ENCODE measurements around the gene ZFHX2. TPM values are rescaled to one million over a fixed set of nuclear protein-coding genes. Genes with fewer than 3 reads are reported as not detected.
"Not testable (repeated sequence)": the region's sequence is repeated elsewhere in the genome, so short reads cannot be mapped to it uniquely, and the experiment has no call there.

Gene ZFHX2
- under 1 TPM; 0.35 to 0.36 TPM for total RNA-seq
- polyA plus RNA-seq = not detected

GRCh38 chr14:23551266-23552028 lies at the start of gene ZFHX2:
TSS of gene ZFHX2 (minus strand) at chr14:23551765. CDS start at chr14:23535325, 16,440 bp downstream.
- peak within 1 kb of the TSS in 6 of 7 donors; percentile 66 to 91 (median 82) for H3K27ac Mint-ChIP-seq
- H3K4me3 Mint-ChIP-seq = peak within 1 kb of the TSS in 3 of 8 donors; percentile 21 to 88 (median 78)
- peak within 1 kb of the TSS; percentile 39 for H3K27ac ChIP-seq (ENCODE audit: low read depth, low read length)

DNA sequence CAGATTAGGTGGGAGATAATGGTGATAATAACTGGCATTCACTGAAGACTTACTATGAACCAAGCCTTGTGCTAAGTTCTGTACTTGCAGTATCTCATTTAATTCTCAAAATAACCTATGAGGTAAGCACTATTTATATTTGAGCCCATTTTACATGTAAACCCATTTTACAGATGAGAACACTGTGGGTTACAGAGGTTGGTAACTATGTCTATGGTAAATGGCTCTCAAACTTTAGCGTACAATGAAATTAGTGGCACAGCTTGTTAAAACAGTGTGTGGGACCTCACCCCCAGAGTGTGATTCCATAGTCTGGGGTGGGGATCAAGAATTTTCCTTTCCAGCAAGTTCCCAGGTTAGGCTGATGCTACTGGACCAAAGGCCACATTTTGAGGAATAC lies 49.2 kb upstream of the ZFHX2 start:
- Mint-ChIP-seq H3K4me1 (peaks cover 0 to 4% (median 2%) of the 10 kb centered on the region in 4 donors), H3K27ac (no peak overlapping the region), H3K9me3 (peaks cover 0 to 15% (median 4%) of the 10 kb centered on the region in 8 donors), H3K4me3 (no peak overlapping the region), H3K36me3 (peaks cover 0 to 11% of the 10 kb centered on the region in 2 donors), H3K27me3 (no peaks in the 10 kb centered on the region)
- no peak for DNase-seq
- Histone ChIP-seq H3K27ac (ENCODE audit: low read depth, low read length) (no peak overlapping the region), H3K36me3 (ENCODE audit: insufficient read depth, low read length) (no peaks in the 10 kb centered on the region), H3K9me3 (ENCODE audit: control insufficient read depth in 1 of 2, low read length in 2 of 2) (no peaks in the 10 kb centered on the region), H3K4me3 (ENCODE audit: low read length in 2 of 2) (no peak overlapping the region), H3K27me3 (ENCODE audit: insufficient read depth, low read length) (no peaks in the 10 kb centered on the region), H3K4me1 (ENCODE audit: insufficient read depth, low read length) (no peaks in the 10 kb centered on the region)
- ChIA-PET POLR2A (ENCODE audit: partially characterized antibody) (no interaction called here), CTCF (ENCODE audit: partially characterized antibody) (interaction anchor here (1.0 to 3.0 kb wide), 4 partner anchors 10 to 310 kb away, joined by 3 to 10 read pairs (median 8); no protein-coding TSS in a partner anchor)
- intact Hi-C loops (cut with micrococcal nuclease) = no loop called here

More at GRCh38 chr14:23551266-23552028, at the start of gene ZFHX2:
- H3K27me3 Mint-ChIP-seq = peaks cover 0 to 2% of the 10 kb centered on the region in 2 donors
- Histone ChIP-seq H3K9me3 (ENCODE audit: control insufficient read depth in 1 of 2, low read length in 2 of 2) (no peaks in the 10 kb centered on the region), H3K36me3 (ENCODE audit: insufficient read depth, low read length) (no peaks in the 10 kb centered on the region), H3K4me3 (ENCODE audit: low read length in 2 of 2) (peak within 1 kb of the TSS; percentile 23 to 71), H3K4me1 (ENCODE audit: insufficient read depth, low read length) (peaks cover 20% of the 10 kb centered on the region), H3K27me3 (ENCODE audit: insufficient read depth, low read length) (no peaks in the 10 kb centered on the region)
- H3K36me3 Mint-ChIP-seq = peaks cover 0 to 3% of the 10 kb centered on the region in 2 donors
- DNase-seq = peak; percentile 55 to 86 (median 64)
- intact Hi-C loops (cut with micrococcal nuclease) = loop anchor here (1.0 to 10.0 kb wide), 2 partner anchors 250 to 457 kb away; partner anchors contain the start of genes ACIN1 and C14orf119
- ChIA-PET POLR2A (ENCODE audit: partially characterized antibody) (interaction anchor here (1.2 to 1.4 kb wide), 2 partner anchors 12 to 16 kb away, joined by 5 to 9 read pairs; partner anchors contain the start of gene AP1G2), CTCF (ENCODE audit: partially characterized antibody) (interaction anchor here (1.2 to 2.8 kb wide), 2 partner anchors 8 to 12 kb away, joined by 6 to 15 read pairs; no protein-coding TSS in a partner anchor)
- no peaks in the 10 kb centered on the region for H3K9me3 Mint-ChIP-seq
- H3K4me1 Mint-ChIP-seq = peaks cover 5 to 25% (median 13%) of the 10 kb centered on the region in 4 donors

DNA sequence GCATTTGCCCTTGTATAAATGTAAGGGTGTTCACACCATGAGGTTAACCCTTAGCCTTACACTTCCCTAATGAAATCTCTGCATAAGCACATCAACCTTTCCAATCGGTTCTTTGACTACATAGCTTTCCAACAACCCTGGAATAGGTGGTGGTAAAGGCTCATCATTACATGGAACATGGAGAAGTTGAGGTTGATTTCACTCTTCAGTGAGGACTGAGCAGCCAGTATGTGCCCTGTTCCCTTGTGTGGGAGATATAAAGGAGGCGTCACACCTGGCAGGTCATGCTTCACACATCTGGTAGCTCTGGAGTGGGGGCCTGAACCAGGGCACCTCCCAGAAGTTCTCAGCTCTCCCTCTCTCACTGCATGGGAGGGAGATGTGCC lies 48.8 kb upstream of the ZFHX2 start:
- Histone ChIP-seq H3K4me3 (ENCODE audit: low read length in 2 of 2) (no peak overlapping the region), H3K9me3 (ENCODE audit: control insufficient read depth in 1 of 2, low read length in 2 of 2) (no peaks in the 10 kb centered on the region), H3K27ac (ENCODE audit: low read depth, low read length) (no peak overlapping the region), H3K4me1 (ENCODE audit: insufficient read depth, low read length) (no peaks in the 10 kb centered on the region), H3K36me3 (ENCODE audit: insufficient read depth, low read length) (no peaks in the 10 kb centered on the region), H3K27me3 (ENCODE audit: insufficient read depth, low read length) (no peaks in the 10 kb centered on the region)
- Mint-ChIP-seq H3K27ac (peak overlapping the region in 1 of 7 donors; percentile 14), H3K4me1 (no peaks in the 10 kb centered on the region), H3K9me3 (peaks cover 0 to 15% (median 4%) of the 10 kb centered on the region in 8 donors), H3K4me3 (no peak overlapping the region), H3K36me3 (peaks cover 0 to 11% of the 10 kb centered on the region in 2 donors), H3K27me3 (no peaks in the 10 kb centered on the region)
- intact Hi-C loops (cut with micrococcal nuclease) = no loop called here
- DNase-seq = no peak
- ChIA-PET POLR2A (ENCODE audit: partially characterized antibody) (no interaction called here), CTCF (ENCODE audit: partially characterized antibody) (interaction anchor here (2.5 to 3.0 kb wide), 3 partner anchors 11 to 32 kb away, joined by 7 to 10 read pairs (median 9); no protein-coding TSS in a partner anchor)

DNA sequence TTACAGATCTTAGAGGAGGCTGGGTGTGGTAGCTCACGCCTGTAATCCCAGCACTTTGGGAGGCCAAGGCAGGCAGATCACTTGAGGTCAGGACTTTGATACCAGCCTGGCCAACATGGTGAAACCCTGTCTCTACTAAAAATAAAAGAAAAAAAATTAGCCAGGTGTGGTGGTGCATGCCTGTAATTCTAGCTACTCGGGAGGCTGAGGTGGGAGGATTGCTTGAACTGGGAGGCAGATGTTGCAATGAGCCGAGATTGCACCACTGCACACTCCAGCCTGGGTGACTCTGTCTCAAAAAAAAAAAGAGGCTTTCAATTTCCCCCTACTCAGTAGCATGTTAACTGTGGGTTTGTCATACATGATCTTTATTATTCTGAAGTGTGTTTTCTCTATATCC lies 42.6 kb upstream of the ZFHX2 start:
- H3K27me3 ChIP-seq (ENCODE audit: insufficient read depth, low read length); H3K36me3 ChIP-seq (ENCODE audit: insufficient read depth, low read length); H3K4me3 Mint-ChIP-seq; POLR2A ChIA-PET (ENCODE audit: partially characterized antibody); H3K4me1 Mint-ChIP-seq; CTCF ChIA-PET (ENCODE audit: partially characterized antibody); intact Hi-C loops (cut with micrococcal nuclease); H3K27me3 Mint-ChIP-seq; H3K9me3 Mint-ChIP-seq; H3K36me3 Mint-ChIP-seq; H3K27ac Mint-ChIP-seq; H3K9me3 ChIP-seq (ENCODE audit: control insufficient read depth in 1 of 2, low read length in 2 of 2); DNase-seq; H3K4me3 ChIP-seq (ENCODE audit: low read length in 2 of 2); H3K27ac ChIP-seq (ENCODE audit: low read depth, low read length); H3K4me1 ChIP-seq (ENCODE audit: insufficient read depth, low read length): not testable (repeated sequence)

GRCh38 chr14:23590198-23590597 lies 38.6 kb upstream of the ZFHX2 start:
- H3K4me1 ChIP-seq (ENCODE audit: insufficient read depth, low read length) = peaks cover 4% of the 10 kb centered on the region
- Mint-ChIP-seq H3K4me1 (peaks cover 4 to 11% (median 6%) of the 10 kb centered on the region in 4 donors), H3K9me3 (no peaks in the 10 kb centered on the region), H3K27ac (peak overlapping the region in 1 of 7 donors; percentile 24), H3K36me3 (no peaks in the 10 kb centered on the region), H3K4me3 (no peak overlapping the region), H3K27me3 (peaks cover 7 to 15% of the 10 kb centered on the region in 2 donors)
- no peaks in the 10 kb centered on the region for H3K27me3 ChIP-seq (ENCODE audit: insufficient read depth, low read length)
- no peak for DNase-seq
- ChIA-PET CTCF (ENCODE audit: partially characterized antibody) (interaction anchor here (0.7 to 4.6 kb wide), 9 partner anchors 9 to 363 kb away, joined by 3 to 73 read pairs (median 20); partner anchors contain the start of gene DHRS4), POLR2A (ENCODE audit: partially characterized antibody) (no interaction called here)
- H3K9me3 ChIP-seq (ENCODE audit: control insufficient read depth in 1 of 2, low read length in 2 of 2) = no peaks in the 10 kb centered on the region
- intact Hi-C loops (cut with micrococcal nuclease) = no loop called here
- H3K4me3 ChIP-seq (ENCODE audit: low read length in 2 of 2) = no peak overlapping the region
- H3K36me3 ChIP-seq (ENCODE audit: insufficient read depth, low read length) = no peaks in the 10 kb centered on the region
- no peak overlapping the region for H3K27ac ChIP-seq (ENCODE audit: low read depth, low read length)

GRCh38 chr14:23589606-23590005 lies 38.0 kb upstream of the ZFHX2 start:
- no peak overlapping the region for H3K4me3 ChIP-seq (ENCODE audit: low read length in 2 of 2)
- POLR2A ChIA-PET (ENCODE audit: partially characterized antibody) = interaction anchor here (1.0 to 1.1 kb wide), 2 partner anchors 21 to 364 kb away, joined by 3 to 4 read pairs; partner anchors contain the start of gene DHRS4
- no peak for DNase-seq
- Mint-ChIP-seq H3K4me3 (no peak overlapping the region), H3K27ac (peak overlapping the region in 1 of 7 donors; percentile 25), H3K4me1 (peaks cover 4 to 11% (median 6%) of the 10 kb centered on the region in 4 donors), H3K36me3 (no peaks in the 10 kb centered on the region), H3K9me3 (no peaks in the 10 kb centered on the region), H3K27me3 (peaks cover 7 to 15% of the 10 kb centered on the region in 2 donors)
- intact Hi-C loops (cut with micrococcal nuclease) = loop anchor here (1.0 kb wide), 4 partner anchors 43 to 365 kb away; no protein-coding TSS in a partner anchor
- CTCF ChIA-PET (ENCODE audit: partially characterized antibody) = interaction anchor here (0.6 to 4.6 kb wide), 28 partner anchors 8 to 364 kb away, joined by 3 to 73 read pairs (median 5); partner anchors contain the start of gene DHRS4
- no peak overlapping the region for H3K27ac ChIP-seq (ENCODE audit: low read depth, low read length)
- H3K9me3 ChIP-seq (ENCODE audit: control insufficient read depth in 1 of 2, low read length in 2 of 2) = no peaks in the 10 kb centered on the region
- H3K36me3 ChIP-seq (ENCODE audit: insufficient read depth, low read length) = no peaks in the 10 kb centered on the region
- H3K4me1 ChIP-seq (ENCODE audit: insufficient read depth, low read length) = peaks cover 4% of the 10 kb centered on the region
- H3K27me3 ChIP-seq (ENCODE audit: insufficient read depth, low read length) = no peaks in the 10 kb centered on the region

All from CD4-positive, alpha-beta memory T cell (primary cell).